ENCODE results near the gene TGFB2.

DNA sequence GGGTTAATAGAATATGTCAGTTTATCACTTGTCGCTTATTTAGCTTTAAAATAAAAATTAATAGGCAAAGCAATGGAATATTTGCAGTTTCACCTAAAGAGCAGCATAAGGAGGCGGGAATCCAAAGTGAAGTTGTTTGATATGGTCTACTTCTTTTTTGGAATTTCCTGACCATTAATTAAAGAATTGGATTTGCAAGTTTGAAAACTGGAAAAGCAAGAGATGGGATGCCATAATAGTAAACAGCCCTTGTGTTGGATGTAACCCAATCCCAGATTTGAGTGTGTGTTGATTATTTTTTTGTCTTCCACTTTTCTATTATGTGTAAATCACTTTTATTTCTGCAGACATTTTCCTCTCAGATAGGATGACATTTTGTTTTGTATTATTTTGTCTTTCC, 98.1 kb downstream of the TGFB2 start:
- TF ChIP-seq, protein P1, sequence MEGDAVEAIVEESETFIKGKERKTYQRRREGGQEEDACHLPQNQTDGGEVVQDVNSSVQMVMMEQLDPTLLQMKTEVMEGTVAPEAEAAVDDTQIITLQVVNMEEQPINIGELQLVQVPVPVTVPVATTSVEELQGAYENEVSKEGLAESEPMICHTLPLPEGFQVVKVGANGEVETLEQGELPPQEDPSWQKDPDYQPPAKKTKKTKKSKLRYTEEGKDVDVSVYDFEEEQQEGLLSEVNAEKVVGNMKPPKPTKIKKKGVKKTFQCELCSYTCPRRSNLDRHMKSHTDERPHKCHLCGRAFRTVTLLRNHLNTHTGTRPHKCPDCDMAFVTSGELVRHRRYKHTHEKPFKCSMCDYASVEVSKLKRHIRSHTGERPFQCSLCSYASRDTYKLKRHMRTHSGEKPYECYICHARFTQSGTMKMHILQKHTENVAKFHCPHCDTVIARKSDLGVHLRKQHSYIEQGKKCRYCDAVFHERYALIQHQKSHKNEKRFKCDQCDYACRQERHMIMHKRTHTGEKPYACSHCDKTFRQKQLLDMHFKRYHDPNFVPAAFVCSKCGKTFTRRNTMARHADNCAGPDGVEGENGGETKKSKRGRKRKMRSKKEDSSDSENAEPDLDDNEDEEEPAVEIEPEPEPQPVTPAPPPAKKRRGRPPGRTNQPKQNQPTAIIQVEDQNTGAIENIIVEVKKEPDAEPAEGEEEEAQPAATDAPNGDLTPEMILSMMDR (conservative IDR thresholded peaks at IDR 0.05; ENCODE audit: low read depth in 2 of 2): no peak
- no peak for TF ChIP-seq REST (IDR thresholded peaks at IDR 0.05; ENCODE audit: unreplicated experiment)
- no peak for TF ChIP-seq ZNF114 (CRISPR knock-in tag; IDR thresholded peaks at IDR 0.05)
- no peak for TF ChIP-seq EZH2 (IDR thresholded peaks at IDR 0.05; ENCODE audit: low read depth, unreplicated experiment)
- TF ChIP-seq CREB1 (CRISPR knock-in tag; IDR thresholded peaks at IDR 0.05; ENCODE audit: low read depth): no peak
- no peak for TF ChIP-seq EZH2phosphoT487 (IDR thresholded peaks at IDR 0.05; ENCODE audit: unreplicated experiment)
- TF ChIP-seq JUNB (IDR thresholded peaks at IDR 0.05; ENCODE audit: unreplicated experiment): no peak

All from GM23338 (cell line).